GM12865 (cell line): ENCODE measurements around the gene CLEC4M.

Experiments
- DNase-seq: peaks from one replicate; pipeline ENCODE4 v3.0.0; 2010; ENCODE audit warnings: low read depth
- H3K4me3 ChIP-seq: 2 replicates; pipeline ENCODE4 v1.5.1; 2011; ENCODE audit warnings: mild to moderate bottlenecking, low read depth, low read length, control low read depth
- TF ChIP-seq, protein P1 (sequence below): IDR thresholded peaks from 2 replicates; pipeline ENCODE4 v1.5.1; 2011; ENCODE audit warnings: low read length, control low read depth, low read depth, inconsistent platforms; ENCODE audit not compliant: insufficient read depth; ENCODE audit errors: missing control alignments

Gene CLEC4M

GRCh38 chr19:7817801-7818200 is 54.8 kb downstream of the CLEC4M start:
- TF ChIP-seq, protein P1, sequence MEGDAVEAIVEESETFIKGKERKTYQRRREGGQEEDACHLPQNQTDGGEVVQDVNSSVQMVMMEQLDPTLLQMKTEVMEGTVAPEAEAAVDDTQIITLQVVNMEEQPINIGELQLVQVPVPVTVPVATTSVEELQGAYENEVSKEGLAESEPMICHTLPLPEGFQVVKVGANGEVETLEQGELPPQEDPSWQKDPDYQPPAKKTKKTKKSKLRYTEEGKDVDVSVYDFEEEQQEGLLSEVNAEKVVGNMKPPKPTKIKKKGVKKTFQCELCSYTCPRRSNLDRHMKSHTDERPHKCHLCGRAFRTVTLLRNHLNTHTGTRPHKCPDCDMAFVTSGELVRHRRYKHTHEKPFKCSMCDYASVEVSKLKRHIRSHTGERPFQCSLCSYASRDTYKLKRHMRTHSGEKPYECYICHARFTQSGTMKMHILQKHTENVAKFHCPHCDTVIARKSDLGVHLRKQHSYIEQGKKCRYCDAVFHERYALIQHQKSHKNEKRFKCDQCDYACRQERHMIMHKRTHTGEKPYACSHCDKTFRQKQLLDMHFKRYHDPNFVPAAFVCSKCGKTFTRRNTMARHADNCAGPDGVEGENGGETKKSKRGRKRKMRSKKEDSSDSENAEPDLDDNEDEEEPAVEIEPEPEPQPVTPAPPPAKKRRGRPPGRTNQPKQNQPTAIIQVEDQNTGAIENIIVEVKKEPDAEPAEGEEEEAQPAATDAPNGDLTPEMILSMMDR: no peak
- DNase-seq: no peak

DNA sequence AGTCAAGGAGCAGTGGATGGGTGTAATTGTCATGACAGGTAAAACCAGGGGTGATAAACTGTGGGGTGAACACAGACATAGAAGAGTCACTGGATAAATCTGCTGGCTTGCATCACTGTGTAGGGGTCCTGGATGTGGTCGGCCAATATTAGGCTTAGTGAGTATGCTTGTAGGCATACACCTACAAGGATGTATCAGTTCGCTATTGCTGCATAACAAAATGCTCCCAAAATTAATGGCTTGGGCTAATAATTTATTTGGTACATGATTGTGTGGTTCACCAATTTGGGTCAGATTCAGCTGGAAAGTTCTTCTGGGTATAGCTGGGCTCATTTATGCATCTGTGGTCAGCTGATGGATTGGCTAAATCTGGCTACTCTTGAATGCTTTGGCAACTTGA is 55.8 kb downstream of the CLEC4M start:
- DNase-seq: no peak
- no peak overlapping the region for H3K4me3 ChIP-seq
- TF ChIP-seq, protein P1: no peak

More at GRCh38 chr19:7817801-7818200, 54.8 kb downstream of the CLEC4M start:
- no peak overlapping the region for H3K4me3 ChIP-seq
